GM19193 (cell line): ENCODE results near the gene REEP6.

ENCODE experiments used
- POLR2A ChIP-seq: IDR thresholded peaks from 4 replicates; pipeline ENCODE4 v1.6.1; 2011; ENCODE audit not compliant: insufficient read depth, insufficient read length; ENCODE audit errors: extremely low read depth

REEP6 gene

GRCh38 chr19:1527650-1528309 is 36.8 kb downstream of the REEP6 start:
- TF ChIP-seq POLR2A: no peak

GRCh38 chr19:1528596-1529429 is 37.8 kb downstream of the REEP6 start:
- TF ChIP-seq POLR2A: no peak

GRCh38 chr19:1529430-1529816 is 38.4 kb downstream of the REEP6 start:
- TF ChIP-seq POLR2A: no peak

DNA sequence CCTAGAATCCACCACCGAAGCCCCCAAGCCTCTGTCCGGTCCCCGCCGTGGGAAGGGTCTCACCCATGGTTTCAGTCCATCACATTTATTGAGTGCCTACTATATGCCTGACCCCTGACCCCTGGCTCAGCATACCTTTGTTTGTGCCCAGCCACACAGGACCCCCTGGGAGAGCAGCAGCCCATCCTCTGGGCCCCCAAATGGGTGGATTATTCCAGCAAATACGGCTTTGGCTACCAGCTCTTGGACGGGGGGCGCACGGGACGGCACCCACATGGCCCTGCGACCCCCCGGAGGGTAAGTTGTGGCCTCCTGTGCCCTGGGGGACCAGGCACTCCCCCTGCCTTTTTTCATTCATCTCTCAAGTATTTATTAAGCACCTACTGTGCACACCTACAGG is 40.6 kb downstream of the REEP6 start:
- no peak for TF ChIP-seq POLR2A

GRCh38 chr19:1532003-1532402 is 41.0 kb downstream of the REEP6 start:
- no peak for TF ChIP-seq POLR2A

GRCh38 chr19:1533510-1534150 is 42.6 kb downstream of the REEP6 start:
- TF ChIP-seq POLR2A: no peak

DNA sequence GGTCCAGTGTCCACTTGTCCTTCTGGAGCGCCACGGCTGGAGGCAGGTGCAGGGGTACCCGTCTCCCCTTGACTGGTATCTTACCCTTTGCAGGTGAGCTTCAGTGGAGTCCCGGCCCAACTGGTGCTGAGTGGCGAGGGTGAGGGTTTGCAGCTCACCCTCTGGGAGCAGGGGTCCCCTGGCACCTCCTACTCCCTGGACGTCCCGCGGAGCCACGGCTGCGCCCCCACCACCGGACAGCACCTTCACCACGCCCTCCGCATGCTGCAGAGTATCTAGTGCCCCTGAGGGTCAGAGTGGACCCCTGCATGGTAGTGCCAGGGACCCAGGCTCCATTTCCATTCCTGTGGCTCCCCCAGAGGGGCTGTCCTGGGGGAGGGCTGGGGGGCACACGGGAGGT is 44.0 kb downstream of the REEP6 start:
- TF ChIP-seq POLR2A: no peak

DNA sequence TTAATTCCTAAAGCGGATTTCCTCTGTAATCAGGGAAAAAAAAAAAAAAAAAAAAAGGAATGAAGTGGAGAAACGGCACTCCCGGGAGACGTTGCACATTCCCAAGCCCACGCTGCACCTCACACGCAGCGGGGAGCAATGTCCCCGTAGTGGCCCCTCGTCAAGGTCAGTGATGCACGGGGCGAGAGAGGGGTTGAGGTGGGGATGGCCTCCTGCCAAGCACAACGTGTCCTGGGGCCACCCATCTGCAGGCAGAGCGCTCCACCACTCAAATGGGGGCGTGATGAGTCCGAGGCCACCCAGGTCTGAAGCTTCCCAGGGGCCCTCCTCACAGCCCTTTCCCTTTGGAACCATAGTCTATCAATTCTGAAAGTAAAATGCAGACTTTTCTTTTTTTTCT is 48.0 kb downstream of the REEP6 start:
- TF ChIP-seq POLR2A: no peak

- no peak for TF ChIP-seq POLR2A
Observed at GRCh38 chr19:1540365-1540925, 49.5 kb downstream of the REEP6 start.
